ENCODE data around the gene OSTM1. TPM values are rescaled to one million over a fixed set of nuclear protein-coding genes. Genes with fewer than 3 reads are reported as not detected.

Gene OSTM1
- total and polyA plus RNA-seq, 2 of the 13 experiments (the other 11 are each of a cell fraction or from before 2014, with no cell fraction given) = 8.7 to 20.5 TPM

GRCh38 chr6:108074057-108074358 is 533 bp downstream of the OSTM1 start (continued):
- TF ChIP-seq ZBTB39 (CRISPR knock-in tag; IDR thresholded peaks at IDR 0.05) = no peak
- no peak for TF ChIP-seq ZNF235 (CRISPR knock-in tag; IDR thresholded peaks at IDR 0.05; ENCODE audit: borderline replicate concordance)
- TF ChIP-seq SMAD3 (CRISPR knock-in tag; IDR thresholded peaks at IDR 0.05) = 0 out of 2 replicates have a peak, but pooled peaks have one; percentile 25
- TF ChIP-seq YY1 (IDR thresholded peaks at IDR 0.05; ENCODE audit: insufficient read depth, insufficient replicate concordance, low read depth, low read length) = no peak
- TF ChIP-seq CBX1 (IDR thresholded peaks at IDR 0.05; ENCODE audit: low read depth) = no peak
- TF ChIP-seq DNMT3B (CRISPR knock-in tag; conservative IDR thresholded peaks at IDR 0.05) = no peak
- no peak for TF ChIP-seq NCOA1 (CRISPR knock-in tag; IDR thresholded peaks at IDR 0.05)
- TF ChIP-seq ZBTB7A (CRISPR knock-in tag; IDR thresholded peaks at IDR 0.05) = no peak
- no peak for TF ChIP-seq HOXA3 (CRISPR knock-in tag; IDR thresholded peaks at IDR 0.05)
- TF ChIP-seq ZMAT3 (CRISPR knock-in tag; conservative IDR thresholded peaks at IDR 0.05) = no peak
- 0 out of 2 replicates have a peak, but pooled peaks have one; percentile 1 for TF ChIP-seq MED13 (CRISPR knock-in tag; IDR thresholded peaks at IDR 0.05)
- TF ChIP-seq DRAP1 (CRISPR knock-in tag; IDR thresholded peaks at IDR 0.05) = no peak
- no peak for TF ChIP-seq ZNF512B (CRISPR knock-in tag; IDR thresholded peaks at IDR 0.05; ENCODE audit: borderline replicate concordance)
- TF ChIP-seq FOXC1 (CRISPR knock-in tag; IDR thresholded peaks at IDR 0.05; ENCODE audit: borderline replicate concordance) = no peak
- no peak for TF ChIP-seq JDP2 (CRISPR knock-in tag; IDR thresholded peaks at IDR 0.05; ENCODE audit: borderline replicate concordance)
- no peak for TF ChIP-seq EP300 (IDR thresholded peaks at IDR 0.05; ENCODE audit: low read depth in 2 of 2, low read length in 2 of 2)
- no peak for TF ChIP-seq EP300 (CRISPR knock-in tag; IDR thresholded peaks at IDR 0.05; ENCODE audit: borderline replicate concordance)
- no peak for TF ChIP-seq GATAD1 (CRISPR knock-in tag; IDR thresholded peaks at IDR 0.05)
- TF ChIP-seq USF2 (IDR thresholded peaks at IDR 0.05; ENCODE audit: low read depth, low read length) = no peak
- TF ChIP-seq USF2 (CRISPR knock-in tag; IDR thresholded peaks at IDR 0.05; ENCODE audit: borderline replicate concordance) = no peak
- no peak for TF ChIP-seq ZNF556 (CRISPR knock-in tag; IDR thresholded peaks at IDR 0.05; ENCODE audit: borderline replicate concordance)
- TF ChIP-seq TEAD2 (CRISPR knock-in tag; IDR thresholded peaks at IDR 0.05) = no peak
